SKM-1 treated with dmso at 0.1 percent for 144 hours (cell line): ENCODE results near the gene C20orf202.
"Not testable (repeated sequence)": the region's sequence is repeated elsewhere in the genome, so short reads cannot be mapped to it uniquely, and the experiment has no call there.

Source experiments
- DNase-seq: peaks from one replicate; lab custom pipeline; 2025; ENCODE audit not compliant: unreplicated experiment; lab: John Stamatoyannopoulos, UW

C20orf202 gene

GRCh38 chr20:1242530-1242929, 39.3 kb downstream of the C20orf202 start:
- DNase-seq: no peak

- DNase-seq: no peak
Observed at GRCh38 chr20:1245578-1245977, 42.3 kb downstream of the C20orf202 start.

GRCh38 chr20:1247689-1248088, 44.4 kb downstream of the C20orf202 start:
- DNase-seq: no peak

DNA sequence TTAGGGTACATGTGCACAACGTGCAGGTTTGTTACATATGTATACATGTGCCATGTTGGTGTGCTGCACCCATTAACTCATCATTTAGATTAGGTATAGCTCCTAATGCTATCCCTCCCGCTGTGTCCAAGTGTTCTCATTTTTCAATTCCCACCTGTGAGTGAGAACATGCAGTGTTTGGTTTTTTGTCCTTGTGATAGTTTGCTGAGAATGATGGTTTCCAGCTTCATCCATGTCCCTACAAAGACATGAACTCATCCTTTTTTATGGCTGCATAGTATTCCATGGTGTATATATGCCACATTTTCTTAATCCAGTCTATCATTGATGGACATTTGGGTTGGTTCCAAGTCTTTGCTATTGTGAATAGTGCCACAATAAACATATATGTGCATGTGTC, 47.0 kb downstream of the C20orf202 start:
- DNase-seq: not testable (repeated sequence)

DNA sequence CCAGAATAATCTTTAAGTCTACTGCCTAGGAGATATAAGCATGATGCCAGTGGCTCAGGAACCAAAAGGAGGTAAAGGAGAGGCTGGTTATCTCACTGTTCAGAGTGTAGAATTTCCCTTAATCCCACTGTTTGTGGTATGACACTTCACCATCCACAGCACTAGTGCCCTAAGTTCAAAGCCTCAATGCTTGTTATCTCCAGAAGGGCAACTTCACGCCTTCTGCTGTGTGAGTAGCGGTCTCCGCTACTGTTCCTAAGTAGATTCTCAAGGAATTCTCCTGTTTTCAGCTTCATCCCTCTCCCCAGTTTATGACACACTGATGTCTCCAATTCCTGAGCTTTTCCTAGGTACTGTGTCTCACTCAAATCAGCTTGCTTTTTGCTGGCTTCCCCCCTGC, 49.2 kb downstream of the C20orf202 start:
- no peak for DNase-seq

DNA sequence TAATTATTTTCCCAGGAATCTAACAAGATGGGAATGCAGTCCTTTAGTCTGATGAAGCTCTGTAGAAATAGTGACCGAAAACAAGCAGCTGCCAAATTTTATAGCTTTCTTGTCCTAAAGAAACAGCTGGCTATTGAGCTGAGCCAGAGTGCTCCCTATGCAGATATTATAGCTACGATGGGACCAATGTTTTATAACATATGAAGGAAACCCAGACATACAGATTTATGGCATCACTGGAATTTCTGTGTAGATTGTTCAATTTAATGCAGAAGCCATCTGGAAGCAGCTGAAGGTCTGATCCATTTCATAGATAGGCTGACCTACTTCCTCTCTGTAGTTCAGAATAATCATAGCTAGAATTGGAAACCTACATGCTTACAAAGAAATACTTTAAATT, 51.0 kb downstream of the C20orf202 start:
- DNase-seq: no peak

DNA sequence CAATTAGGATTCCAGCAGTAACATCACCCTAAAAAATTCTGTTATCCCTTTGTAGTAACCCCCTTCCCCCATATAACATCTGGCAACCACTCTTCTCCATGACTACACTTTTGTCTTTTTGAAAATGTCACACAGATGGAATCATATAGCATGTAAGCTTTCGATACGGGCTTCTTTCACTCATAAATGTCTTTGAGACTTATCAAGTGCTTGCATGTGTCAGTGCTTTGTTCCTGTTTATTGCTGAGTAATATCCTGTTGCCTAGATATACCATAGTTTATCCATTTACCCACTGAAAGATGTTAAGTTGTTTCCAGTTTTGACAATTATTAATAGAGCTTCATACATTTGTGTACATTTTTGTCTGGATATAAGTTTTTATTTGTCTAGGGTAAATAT, 52.4 kb downstream of the C20orf202 start:
- DNase-seq: no peak
